COLO668 (cell line): ENCODE measurements around the gene SEMA6B.
"Not testable (repeated sequence)": the region's sequence is repeated elsewhere in the genome, so short reads cannot be mapped to it uniquely, and the experiment has no call there.

ENCODE experiments used
- DNase-seq: peaks from one replicate; lab custom pipeline; 2025; ENCODE audit not compliant: unreplicated experiment; lab: John Stamatoyannopoulos, UW

The SEMA6B gene

DNA sequence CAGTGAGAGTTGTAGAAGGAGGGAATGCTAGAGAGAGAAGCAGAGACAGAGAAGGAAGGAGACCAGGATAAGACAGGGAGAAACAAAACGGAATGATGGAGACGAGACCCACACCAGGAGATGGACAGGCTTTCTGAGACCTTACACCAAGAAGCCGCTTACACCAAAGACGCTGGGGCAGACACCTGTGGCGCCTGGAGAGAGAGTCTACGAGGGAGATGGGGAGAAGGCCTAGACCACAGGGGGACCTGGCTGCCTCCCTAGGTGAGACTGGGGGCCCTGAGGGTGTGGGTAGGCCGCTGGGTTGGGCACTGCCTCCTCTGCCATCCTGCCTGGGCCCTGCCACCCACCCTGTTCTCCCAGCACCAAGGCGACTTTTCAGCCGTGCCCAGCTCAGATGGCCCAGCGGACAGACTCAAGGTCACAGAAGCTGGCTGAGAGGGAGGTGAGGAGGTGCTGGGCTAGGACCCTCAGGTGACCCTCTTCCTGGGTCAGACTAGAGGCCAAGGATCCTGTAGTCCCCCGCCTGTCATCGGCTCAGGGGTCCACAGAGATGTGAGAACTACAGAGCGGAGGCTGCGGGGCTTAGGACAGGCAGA lies 29.5 kb downstream of the SEMA6B start:
- no peak for DNase-seq

DNA sequence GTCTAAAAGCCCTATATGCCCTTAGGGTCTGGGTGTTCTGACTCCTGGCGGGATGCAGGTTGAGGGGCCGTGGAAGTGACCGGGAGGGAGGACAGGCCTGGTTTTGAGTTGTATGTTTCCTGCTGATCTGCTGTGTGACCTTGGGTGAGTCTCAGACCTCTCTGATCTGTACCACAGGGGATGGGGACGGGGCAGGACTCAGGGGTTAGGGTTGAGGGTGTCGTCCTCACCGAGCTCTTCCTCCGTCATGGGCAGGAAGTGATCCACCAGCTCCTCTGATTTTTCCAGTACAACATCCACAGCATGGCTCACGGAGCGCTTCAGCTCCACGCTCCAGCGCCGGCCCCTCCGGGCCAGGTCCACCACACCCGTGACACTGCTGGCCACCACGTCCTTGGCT lies 30.6 kb downstream of the SEMA6B start:
- DNase-seq = no peak

DNA sequence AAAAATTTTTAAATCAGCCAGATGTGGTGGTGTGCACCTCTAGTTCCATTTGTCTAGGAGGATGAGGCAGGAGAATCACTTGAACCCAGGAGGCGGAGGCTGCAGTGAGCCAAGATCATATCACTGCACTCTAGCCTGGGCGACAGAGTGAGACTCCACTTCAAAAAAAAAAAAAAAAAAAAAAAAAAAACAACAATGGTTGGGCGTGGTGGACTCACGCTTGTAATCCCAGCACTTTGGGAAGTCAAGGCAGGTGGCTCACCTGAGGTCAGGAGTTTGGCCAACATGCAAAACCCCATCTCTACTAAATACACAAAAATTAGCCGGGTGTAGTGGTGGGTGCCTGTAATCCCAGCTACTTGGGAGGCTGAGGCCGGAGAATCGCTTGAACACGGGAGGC lies 32.1 kb downstream of the SEMA6B start:
- DNase-seq = not testable (repeated sequence)

DNA sequence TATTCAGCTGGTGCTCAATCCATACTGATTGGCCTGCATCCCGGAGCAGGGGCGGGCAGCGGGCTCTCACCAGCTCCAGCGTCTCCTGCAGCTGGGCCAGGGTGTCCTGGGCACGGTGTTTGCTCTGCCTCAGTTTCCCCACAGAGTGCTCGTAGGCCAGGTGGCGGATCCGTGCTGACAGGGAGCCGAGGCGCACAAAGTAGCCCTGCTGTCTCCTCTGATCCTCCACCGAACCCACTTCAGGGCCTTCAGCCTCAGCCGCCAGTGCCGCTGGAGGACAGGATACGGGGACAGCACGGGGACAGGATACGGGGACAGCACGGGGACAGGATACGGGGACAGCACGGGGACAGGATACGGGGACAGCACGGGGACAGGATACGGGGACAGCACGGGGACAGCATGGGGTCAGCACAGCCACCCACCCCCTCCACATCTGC lies 33.9 kb downstream of the SEMA6B start:
- no peak for DNase-seq

DNA sequence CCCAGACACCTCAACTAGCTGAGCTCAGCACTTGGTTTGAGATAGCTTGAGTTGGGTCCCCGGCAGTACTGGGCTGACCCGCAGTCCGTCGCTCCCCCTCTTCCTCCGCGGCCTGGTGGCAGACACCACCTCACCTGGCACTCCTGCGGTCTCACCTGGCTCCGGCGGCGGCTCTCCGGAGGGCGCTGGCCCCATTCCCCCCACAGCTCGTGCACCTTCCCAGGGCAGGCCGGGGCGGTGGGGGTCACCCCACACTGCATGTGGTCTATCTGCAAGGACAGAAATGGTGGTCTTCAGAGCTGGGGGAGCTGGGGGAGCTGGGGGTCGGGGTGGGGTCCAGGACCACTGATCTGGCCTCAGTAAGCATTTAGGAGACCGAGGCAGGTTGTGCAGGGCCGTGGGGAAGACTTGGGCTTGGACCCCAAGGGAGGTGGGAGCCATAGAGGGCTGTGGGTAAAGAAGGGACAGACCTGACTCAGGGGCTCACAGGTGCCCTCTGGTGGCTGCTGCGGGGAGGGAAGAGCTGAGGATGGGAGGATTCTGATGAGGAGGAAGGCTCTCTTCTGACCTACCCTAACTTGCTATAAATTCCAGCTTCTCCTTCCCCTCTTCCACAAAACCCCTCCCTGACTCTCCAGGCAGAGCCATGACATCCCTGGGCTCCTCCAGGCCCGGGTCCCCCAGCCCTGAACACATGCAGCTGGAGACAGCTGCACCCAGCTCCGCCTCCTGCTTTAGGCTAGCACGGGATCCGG lies 34.5 kb downstream of the SEMA6B start:
- peak; percentile 50 for DNase-seq

DNA sequence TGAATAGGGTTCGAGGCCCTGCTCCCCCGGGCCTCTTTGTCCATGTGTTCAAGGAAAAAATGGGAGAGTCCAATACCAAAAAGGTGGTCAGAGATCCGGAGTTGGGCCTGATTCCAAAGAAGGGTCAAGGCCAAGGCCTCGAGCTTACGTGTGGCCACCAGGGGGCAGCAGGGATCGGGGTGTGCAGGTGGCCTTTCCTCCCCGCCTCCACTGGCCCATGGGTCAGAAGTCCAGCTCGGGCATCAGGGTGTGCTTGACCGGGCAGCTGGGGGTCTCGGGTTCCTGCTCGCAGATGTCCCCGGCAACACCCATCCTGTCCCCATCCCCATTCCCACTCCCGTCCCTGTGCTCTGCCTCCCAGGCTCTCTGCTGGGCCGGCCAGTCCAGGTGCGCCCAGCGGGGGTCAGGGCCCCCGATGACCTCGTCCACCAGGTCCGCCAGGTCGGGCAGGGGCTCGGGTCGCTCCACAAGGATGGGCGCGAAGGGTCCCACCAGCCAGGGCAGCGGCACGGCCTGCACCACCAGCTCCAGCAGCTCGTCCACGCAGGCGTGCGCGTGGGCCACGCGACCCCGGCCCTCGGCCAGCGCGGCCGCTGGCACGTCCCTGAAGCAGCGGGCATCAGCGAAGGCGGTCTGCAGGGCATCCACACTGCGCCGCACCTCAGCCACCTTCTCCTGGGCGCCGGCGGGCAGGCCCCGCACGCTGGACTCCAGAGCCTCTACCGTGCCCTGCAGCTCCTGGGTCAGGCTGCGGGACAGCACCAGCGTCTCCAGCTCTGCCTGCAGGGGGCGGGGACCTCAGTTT lies 36.0 kb downstream of the SEMA6B start:
- peak; percentile 37 for DNase-seq

DNA sequence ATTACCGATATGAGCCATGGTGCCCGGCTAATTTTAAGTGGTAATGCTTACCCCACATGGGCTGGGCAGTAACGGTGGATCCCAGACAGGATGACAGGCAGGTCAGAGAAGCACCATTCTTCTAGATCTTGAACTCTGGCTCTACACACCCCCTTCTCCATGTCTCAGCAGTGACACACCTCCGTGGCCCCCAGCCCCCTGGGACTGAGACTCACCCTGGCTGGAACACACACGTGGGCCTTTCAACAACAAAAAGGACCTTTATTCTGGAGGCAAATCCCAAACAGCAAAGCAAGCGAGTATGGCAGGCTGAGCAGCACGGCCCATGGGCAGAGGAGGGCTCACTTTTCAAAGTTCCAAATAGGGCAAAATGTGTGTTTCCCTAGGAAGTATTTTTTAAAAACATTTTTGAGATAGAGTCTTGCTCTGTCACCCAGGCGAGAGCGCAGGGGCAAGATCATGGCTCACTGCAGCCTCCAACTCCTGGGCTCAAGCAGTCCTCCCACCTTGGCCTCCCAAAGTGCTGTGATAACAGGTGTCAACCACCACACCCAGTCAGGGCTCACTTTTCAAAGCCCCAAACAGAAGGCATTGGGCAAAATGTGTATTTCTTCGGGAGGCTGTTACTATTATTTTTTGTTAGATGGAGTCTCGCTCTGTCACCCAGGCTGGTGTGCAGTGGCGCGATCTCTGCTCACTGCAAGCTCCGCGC lies 37.0 kb downstream of the SEMA6B start:
- DNase-seq = no peak

DNA sequence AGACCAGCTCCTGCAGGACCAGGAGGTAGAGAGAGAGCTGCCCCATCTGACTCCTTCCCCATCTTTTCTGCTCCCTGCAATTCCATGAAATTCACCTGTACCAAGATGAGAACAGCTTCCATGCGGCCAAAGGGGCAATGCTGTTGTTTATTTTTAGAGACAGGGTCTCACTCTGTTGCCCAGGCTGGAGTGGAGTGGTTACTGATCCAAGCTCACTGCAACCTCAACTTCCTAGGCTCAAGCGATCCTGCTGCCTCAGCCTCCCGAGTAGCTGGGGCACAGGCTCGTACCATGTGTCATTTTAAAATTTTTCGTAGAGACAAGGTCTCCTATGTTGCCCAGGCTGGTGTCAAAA lies 37.6 kb downstream of the SEMA6B start:
- no peak for DNase-seq

DNA sequence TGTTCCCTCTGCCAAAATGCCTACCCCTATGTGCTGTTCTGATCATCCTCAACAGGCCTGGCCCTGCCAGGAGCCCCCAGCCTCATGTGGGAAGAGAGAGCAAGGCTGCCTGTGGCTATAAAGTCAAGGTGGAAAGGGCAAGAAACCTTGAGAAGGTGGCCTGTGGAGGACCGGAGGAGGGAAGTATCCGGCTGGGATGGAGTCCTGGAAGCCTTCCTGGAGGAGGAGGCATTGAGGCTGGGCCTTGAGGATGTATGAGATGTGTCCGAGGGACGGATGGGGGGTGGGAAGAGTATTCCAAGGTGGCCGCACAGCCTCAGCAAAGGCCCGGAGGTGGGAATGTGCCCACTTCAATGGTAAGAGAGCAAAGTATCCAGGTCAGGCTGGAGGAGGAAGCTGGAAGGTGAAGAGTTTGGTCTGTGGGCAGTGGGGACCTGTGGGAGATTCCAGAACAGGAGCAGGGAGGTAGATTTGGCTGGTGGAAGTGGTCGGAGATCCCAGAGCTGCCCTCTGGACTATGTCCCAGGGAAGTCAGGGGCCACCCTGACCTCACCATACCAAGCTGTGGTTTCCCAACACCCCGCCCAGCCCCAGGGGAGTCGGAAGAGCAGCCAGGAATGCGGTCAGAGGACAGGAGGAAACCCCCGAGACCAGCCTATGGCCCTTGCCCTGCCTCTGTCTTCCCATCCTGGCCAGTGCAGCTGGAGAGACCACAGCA lies 38.2 kb downstream of the SEMA6B start:
- no peak for DNase-seq

DNA sequence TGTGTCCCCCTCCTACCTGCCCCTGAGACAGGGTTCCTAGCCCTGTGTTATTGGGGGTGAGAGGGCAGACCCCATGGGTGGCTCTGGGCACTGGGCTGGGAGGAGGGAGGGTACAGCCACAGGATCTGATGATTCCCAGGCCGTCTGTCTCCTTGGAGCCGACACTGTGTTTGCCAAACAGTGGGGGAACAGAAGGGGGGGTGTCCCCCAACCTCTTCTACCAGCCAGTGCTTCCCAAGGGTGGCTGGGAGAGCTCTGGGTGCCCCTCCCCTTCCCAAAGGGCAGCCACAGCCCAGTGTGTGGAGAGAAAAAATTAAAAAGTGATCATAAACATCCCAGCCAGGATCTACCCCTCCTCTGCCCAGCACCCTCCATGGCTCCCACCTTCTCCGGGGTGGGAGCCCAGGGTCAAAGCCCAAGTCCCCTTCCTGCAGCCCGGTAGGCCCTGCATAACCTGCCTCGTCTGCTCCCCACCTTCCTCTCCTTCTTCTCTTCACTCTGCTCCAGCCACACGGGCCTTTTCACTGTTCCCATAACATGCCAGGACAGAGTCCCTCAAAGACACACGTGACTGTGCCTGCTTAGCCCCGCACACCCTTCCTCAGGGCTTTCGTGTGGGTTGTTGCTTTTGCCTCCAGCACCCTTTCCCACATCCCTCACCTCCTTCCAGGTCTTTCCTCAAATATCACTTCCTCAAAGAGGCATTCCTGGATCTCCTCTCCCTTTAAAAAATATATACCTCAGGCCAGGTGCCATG lies 39.8 kb downstream of the SEMA6B start:
- DNase-seq = no peak

DNA sequence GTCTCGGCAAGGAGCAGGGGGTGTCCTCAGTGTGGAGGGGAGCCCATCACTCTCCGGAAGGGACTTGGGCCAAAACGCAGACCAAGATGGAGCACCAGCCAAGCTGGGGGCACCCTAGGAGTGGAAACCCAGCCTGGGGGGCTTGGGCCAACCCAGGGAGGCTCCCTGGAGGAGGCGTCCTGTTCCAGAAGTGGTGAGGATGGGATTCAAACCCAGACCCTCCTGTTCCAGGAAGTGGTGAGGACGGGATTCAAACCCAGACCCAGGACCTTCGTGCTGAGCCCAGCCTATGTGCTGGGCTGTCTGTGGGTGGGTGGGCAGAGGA lies 40.4 kb downstream of the SEMA6B start:
- no peak for DNase-seq

DNA sequence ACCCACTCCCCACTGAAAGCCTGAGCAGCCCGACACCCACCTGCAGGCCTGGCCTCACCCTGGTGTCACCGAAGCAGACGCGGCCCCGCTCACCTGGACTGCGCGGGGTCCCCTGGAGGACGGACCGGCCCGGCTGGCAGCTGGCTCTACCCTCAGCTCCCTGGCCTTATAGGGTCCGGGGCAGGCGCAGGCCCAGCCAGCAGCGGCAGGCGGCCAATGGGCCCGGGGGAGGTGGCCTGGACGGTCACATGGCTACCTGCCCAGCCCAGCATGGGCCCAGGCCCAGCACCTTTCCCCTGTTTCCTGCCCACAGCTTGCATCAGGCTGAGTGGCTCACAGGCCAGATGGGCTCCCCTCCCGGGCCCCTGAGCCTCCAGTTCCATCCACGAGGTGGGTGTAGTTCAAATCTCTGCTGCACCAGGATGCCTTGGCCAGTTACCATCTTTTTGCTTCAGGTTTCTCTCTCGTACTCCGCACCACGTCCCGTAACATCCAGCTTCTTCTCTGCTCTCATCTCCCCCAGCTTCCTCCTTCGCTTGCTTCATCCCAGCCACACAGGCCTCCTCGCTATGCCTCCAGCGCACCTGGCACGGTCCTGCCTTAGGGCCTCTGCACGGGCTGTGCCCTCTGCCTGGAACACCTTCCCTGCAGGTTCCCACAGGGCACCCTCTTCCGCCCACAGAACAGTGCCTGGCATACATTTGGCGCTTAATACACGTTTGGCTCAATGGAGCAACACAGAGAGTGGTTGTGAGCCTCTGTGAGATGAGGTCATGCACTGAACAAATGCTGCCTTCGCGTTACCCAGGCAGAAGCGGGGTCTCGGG lies 40.9 kb downstream of the SEMA6B start, which contains the start of gene PLIN4:
Gene PLIN4 (minus strand): TSS at position 142 of the 827 bp plus-strand sequence. CDS start 214 bp downstream, outside the sequence.
- no peak for DNase-seq

DNA sequence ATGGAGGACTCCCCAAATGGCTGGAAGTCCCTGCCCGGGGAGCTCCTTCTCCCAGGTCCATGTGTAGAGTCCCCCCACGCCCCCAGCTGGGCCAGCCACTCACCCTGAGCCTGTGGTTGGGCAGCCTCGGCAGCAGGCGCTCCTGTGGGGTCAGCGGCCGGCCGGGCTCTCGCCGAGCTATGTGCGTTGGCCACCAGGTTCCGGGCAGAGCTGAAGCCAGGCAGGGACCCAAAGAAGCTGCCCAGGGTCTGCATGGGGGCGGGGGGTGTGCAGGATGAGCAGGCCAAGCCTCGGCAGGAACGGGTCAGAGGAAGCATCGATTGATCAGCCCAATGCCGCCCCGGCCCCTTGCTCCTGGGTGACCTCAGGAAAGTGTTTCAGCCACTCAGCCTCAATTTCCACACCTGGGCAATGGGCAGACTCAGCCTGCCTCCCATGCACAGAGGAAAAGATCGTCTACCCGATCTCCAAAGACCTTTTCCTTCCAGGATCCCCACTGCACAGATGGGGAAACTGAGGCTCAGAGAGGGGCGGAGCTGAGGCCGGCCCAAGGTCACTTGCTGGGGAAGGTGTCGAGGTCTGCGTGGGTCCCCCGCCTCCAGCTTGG lies 41.9 kb downstream of the SEMA6B start:
- DNase-seq = no peak

DNA sequence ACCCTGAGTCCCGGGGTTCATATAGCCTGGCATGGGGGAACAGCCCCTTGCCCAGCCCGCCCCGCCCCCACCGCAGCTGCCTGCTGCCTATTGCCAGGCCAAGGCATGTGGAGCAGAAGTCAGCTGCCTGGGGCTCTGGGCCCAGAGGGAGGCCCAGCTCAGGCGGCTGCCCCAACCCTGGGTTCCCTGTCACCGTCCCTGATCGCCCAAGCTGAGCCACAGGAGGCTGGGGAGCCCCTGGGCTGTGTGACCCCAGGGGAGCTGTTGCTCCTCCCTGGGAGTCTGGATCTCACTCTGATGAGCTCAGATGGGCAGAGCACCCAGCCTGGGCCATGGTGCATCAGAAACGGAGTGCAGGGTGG lies 42.6 kb downstream of the SEMA6B start:
- no peak for DNase-seq

DNA sequence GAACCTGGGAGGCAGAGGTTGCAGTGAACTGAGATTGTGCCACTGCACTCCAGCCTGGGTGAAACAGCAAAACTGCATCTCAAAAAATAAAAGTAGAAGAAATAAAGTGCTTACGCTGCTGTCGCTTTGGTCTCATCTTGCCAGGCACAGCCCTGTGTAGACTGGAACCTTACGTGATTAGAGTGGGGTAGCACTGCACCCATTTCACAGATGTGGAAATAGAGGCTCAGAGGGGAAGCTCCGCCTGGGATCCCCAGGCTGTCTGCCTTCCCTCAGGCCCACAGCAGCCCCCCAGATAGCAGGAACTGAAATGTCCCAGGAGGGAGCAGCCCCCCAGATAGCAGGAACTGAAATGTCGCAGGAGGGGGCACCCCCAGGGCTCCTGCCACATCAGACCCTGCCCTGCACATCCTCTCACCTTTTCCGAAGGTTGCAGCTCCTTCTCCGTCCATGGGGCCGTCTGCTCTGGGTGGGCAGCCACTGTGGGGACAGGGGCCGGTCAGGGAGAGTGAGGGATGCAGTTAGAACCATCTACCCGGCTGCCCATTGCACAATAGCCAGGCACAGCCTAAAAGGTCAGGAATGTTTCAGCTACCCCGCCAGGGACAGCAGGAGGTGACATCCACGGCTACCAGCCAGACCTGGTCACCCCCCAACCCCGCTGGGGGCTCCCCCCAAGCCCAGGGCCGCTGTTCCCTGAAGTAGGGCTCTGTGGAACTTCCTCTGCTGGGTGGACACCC lies 43.1 kb downstream of the SEMA6B start:
- DNase-seq = no peak

DNA sequence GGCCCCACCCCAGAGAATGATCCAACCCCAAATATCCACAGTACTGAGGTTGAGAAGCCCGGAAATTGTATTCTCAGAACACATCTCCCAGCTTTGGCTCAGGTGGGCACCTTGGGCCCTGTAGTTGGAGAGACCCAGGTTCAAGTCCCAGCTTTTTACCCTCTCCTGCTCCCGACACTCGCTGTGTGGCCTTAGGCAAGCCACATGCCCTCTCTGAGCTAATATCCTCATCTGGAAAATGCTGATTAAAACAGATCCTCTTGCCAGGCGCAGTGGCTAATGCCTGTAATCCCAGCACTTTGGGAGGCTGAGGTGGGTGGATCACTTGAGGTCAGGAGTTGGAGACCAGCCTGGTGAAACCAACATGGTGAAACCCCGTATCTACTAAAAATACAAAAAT lies 43.8 kb downstream of the SEMA6B start:
- no peak for DNase-seq

DNA sequence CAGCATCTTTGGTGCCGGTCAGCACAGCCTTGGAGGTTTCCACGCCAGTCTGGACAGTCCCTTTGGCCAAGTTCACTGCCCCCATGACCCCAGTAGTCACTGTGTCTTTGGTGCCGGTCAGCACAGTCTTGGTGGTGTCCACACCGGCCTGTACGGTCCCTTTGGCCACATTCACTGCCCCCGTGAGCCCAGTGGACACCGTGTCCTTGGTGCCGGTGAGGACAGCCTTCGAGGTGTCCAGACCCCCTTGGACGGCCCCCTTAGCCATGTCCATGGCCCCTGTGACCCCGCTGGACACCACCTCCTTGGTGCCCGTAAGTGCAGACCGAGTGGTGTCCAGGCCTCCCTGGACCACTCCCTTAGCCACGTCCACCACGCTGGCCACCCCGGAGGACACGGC lies 46.2 kb downstream of the SEMA6B start:
- no peak for DNase-seq

DNA sequence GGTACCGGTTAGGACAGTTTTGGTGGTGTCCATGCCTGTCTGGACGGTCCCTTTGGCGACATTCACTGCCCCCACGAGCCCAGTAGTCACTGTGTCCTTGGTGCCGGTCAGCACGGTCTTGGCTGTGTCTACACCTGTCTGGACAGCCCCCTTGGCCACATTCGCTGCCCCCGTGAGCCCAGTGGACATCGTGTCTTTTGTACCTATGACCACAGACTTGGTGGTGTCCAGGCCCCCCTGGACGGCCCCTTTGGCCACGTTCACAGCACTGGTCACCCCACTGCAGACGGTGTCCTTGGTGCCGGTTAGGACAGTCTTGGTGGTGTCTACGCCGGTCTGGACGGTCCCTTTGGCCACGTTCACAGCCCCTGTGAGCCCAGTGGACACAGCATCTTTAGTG lies 47.4 kb downstream of the SEMA6B start:
- no peak for DNase-seq
